GM18861 (cell line): ENCODE data around the gene TRDMT1.

ENCODE experiments used
- ATAC-seq: cut with Tn5 transposase; IDR thresholded peaks from one replicate; pipeline ENCODE4 v1.9.1; 2021; ENCODE audit not compliant: unreplicated experiment

The TRDMT1 gene

DNA sequence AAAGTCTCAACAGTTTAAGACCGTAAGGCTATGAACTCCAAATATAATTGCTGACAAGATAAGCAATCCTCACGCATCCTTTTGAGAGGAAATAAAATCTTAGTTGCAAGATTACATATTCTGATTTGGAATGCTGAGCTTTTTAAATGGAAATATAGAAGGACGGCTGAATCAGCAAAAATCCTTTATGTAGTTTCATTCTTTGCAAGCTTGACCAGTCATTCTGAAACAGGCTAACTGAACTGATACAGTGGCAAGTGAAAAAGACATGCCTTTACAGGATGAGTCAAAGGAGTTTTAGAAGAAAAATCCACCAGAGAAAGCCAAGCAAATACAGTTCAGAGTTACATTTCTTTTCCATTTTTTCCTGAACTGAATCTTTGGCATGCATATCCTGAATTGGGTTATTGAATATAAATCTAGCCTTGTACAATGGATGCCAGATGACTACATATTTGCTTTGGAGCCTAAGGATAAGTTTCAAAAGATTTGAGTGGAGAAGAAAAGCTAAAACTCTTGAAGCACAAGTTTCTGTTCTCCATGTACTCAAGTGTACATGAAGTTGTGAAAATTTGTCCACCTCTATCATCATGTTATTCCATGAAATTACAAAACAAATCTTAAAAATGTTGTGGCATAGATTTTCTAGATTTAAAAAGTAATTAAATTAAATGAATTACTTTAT is 30.9 kb upstream of the TRDMT1 start:
- no peak for ATAC-seq

DNA sequence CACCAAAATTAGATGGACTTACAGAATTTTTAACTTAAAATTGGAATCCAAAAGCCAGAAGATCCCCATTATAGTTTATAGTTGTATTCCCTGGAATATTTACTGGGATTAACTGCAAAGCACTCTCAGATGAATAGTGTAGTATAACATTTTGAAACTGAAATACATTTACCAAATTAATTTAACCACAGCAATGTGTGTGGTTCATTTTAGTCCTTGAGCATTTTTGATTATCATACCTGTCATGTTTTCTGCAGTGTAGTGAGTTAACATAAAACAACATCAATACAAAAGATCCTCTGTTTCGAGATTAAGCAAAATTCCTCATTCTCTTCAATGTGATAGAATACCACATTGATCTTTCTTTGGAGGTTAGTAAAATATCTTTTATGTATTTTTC is 30.3 kb upstream of the TRDMT1 start:
- ATAC-seq = no peak

DNA sequence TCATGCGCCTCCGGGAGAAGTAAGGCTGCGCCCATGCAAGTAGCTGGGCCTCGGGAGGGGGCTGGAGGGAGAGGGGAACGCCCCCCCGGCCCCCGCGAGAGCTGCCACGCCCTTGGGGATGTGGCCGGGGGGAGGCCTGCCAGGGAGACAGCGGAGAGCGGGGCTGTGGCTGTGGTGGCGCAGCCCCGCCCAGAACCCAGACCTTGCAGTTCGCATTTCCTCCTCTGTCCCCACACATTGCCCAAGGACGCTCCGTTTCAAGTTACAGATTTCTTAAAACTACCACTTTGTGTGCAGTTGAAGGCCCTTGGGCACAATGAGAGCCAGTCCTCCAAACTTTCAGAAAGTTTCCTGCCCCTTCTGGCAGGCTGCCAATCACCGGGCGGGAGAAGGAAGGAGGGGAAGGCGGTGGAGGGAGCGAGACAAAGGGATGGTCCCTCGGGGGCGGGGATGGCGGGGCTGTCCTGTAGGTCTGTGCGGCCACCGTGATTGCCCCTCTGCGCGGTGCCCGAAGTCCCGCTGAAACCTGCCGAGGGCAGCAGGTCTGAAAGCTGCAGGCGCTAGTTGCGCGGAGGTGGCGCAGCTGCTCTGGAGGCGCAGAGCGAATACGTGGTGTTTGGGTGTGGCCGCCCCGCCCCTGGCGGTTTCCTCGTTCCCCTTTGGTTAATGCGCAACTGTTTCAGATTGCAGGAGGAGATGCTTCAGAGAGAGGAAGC is 28.7 kb upstream of the TRDMT1 start:
- ATAC-seq = peak; percentile 40

DNA sequence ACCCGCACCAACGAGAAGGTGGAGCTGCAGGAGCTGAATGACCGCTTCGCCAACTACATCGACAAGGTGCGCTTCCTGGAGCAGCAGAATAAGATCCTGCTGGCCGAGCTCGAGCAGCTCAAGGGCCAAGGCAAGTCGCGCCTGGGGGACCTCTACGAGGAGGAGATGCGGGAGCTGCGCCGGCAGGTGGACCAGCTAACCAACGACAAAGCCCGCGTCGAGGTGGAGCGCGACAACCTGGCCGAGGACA is 28.2 kb upstream of the TRDMT1 start:
- no peak for ATAC-seq

DNA sequence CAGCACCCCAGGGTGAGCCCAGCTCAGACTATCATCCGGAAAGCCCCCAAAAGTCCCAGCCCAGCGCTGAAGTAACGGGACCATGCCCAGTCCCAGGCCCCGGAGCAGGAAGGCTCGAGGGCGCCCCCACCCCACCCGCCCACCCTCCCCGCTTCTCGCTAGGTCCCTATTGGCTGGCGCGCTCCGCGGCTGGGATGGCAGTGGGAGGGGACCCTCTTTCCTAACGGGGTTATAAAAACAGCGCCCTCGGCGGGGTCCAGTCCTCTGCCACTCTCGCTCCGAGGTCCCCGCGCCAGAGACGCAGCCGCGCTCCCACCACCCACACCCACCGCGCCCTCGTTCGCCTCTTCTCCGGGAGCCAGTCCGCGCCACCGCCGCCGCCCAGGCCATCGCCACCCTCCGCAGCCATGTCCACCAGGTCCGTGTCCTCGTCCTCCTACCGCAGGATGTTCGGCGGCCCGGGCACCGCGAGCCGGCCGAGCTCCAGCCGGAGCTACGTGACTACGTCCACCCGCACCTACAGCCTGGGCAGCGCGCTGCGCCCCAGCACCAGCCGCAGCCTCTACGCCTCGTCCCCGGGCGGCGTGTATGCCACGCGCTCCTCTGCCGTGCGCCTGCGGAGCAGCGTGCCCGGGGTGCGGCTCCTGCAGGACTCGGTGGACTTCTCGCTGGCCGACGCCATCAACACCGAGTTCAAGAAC is 27.7 kb upstream of the TRDMT1 start:
- peak; percentile 26 for ATAC-seq

DNA sequence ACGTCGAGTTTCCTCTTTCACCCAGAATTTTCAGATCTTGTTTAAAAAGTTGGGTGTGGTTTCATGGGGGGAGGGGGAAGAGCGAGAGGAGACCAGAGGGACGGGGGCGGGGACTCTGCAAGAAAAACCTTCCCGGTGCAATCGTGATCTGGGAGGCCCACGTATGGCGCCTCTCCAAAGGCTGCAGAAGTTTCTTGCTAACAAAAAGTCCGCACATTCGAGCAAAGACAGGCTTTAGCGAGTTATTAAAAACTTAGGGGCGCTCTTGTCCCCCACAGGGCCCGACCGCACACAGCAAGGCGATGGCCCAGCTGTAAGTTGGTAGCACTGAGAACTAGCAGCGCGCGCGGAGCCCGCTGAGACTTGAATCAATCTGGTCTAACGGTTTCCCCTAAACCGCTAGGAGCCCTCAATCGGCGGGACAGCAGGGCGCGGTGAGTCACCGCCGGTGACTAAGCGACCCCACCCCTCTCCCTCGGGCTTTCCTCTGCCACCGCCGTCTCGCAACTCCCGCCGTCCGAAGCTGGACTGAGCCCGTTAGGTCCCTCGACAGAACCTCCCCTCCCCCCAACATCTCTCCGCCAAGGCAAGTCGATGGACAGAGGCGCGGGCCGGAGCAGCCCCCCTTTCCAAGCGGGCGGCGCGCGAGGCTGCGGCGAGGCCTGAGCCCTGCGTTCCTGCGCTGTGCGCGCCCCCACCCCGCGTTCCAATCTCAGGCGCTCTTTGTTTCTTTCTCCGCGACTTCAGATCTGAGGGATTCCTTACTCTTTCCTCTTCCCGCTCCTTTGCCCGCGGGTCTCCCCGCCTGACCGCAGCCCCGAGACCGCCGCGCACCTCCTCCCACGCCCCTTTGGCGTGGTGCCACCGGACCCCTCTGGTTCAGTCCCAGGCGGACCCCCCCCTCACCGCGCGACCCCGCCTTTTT is 26.9 kb upstream of the TRDMT1 start, which contains the start of gene VIM:
Gene VIM, plus strand, starts transcription at position 151 of the 925 bp plus-strand sequence. CDS start 1,182 bp downstream, outside the sequence.
- ATAC-seq = peak; percentile 34

DNA sequence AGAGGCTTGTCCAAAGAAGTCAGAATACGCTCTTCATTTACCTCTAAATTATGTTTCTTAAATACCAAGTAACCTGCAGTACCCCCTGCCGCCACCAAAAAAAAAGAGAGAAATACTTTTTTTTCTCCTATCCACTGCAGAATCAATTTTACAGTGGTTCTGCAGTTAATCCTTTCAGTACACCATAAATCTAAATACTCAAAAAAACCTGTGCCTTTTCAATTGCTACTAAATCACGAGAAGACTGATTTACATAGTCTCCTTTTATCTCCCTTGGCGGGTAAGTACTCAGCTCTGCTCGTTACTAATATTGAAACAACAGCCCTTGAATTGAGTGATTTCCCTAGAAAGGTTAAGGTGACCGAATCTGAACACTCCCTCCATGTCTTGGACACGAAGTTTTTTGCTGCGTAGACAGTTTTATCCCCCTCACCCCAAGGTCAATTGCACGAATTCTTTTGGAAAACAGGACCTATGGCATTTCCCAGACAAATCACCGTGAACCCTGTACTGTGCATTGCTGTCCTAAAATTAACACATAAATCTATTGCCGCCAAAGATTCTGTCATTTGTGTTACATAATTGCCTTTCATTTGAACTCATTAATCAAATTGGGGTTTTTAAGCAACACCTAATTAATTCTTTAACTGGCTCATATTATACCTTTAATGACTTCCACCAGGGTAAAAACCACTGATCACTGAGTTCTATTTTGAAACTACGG is 26.1 kb upstream of the TRDMT1 start:
- ATAC-seq = peak; percentile 28

DNA sequence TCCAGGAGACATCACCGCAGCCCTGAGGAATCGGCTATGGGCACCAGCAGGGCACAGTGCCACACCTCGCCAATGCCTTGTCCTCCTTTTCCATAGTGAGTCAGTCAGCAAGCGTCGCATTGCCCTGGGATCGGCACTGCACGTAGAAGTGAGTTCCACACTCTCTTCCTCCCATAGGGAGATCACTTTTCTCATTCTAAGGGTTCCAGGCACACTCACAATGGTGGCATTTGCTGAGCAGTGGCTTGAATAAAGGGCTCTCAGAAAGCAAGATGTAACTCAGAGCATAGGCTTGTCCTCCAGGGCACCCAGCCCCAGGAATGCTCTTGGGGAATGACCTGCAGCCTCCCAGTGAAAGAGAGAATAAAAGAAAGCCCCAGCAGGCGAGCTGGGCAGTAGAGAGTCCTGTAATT is 25.4 kb upstream of the TRDMT1 start:
- ATAC-seq = no peak

DNA sequence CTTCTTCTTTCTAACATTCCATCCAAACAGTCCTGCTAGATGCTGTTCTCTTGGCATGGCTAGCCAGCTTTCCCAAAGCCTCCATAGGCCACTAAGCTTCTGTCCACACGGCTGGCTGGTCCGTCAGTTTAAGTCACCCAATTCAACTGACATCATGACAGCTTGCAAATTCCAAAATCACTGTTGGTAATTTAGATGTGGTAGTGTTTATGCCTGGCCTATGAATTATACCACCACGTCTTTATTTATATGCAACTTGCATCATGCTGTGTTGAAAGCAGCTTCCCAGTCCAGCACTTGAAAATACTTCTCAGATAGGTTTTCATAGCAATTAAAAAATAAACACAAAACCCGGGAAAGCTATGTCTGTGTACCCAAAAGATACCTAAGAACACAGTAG is 24.3 kb upstream of the TRDMT1 start:
- no peak for ATAC-seq

DNA sequence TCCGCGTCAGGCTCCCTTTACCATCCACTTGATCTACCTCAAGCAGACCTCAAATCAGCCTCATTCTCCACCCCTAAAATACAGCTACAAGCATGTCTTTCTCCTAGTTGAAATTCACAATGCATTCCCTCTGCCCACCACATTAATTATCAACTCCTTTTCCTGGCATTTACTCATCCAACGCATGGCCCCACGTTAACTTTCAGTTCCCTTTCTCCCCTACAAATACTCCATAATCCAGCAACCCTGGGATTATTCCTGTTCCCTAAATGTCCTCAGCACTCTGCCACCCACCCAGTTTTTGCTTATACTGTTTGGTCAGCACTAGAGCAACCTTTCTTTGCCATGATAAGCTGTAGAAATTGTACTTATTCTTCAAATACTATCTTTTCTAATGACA is 20.9 kb upstream of the TRDMT1 start:
- no peak for ATAC-seq

DNA sequence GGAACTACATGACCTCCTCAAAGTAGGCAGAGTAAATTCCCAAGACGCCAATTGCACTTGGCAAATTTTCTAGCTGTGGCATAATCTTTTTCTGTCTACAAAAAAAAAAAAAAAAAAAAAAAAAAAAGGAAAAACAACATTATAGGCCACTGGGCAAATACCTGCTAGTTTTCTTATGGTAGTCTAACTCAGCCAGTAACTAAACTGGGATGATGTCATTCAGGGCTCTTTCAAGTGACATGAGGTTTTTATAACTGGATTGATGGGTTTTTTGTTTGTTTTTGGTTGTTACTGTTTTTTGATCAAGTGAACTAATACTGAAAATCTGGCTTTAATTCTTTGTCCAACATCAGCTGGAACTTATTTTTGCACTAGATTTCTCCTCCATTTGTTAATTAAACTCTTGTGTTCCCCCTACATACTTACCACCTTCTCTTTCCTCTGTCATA is 19.2 kb upstream of the TRDMT1 start:
- ATAC-seq = no peak

DNA sequence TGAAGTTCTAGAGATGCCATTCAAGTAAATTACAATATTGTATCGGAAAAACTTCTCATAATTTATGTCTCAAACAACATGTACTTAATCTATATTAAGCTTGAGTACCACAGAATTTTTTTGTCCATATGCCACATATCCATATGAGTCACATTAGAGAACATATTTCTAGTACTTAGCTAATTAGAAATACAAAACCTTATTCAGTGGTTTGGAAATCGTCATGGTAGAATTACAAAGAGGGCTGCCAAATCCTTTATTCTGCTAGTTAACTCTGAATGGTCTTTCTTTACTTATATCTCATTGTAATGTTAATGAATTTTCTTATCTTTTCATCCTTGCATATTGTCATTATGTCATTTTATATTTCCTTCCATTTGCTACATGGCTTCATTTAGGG is 17.6 kb upstream of the TRDMT1 start:
- no peak for ATAC-seq

DNA sequence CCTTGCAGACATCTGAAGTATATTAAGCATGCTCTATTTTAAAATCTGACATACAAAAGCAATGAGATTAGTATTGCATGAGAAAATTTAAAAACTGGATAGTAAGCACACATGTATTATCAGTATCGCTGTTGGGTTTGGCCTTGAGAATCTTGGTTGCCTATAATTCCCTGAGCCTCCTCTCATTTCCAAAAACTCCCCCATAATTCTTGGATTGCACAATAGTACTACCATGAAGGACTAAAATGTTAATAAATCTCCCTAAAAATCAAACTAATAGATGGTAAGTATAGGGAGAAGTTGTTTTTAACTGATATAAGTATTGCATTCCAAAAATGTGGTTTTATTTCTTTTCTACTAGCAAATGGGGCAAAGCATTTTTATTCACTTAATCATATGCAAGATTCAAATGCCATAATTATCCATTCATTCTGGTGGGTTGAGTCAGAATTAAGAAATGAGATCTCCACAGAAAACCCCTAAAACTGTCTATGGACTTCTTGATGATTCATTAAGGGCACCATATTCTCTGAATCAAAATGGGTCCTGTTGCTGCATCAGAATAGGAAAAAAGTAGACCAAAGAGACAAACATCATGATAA is 16.3 kb upstream of the TRDMT1 start:
- ATAC-seq = no peak

DNA sequence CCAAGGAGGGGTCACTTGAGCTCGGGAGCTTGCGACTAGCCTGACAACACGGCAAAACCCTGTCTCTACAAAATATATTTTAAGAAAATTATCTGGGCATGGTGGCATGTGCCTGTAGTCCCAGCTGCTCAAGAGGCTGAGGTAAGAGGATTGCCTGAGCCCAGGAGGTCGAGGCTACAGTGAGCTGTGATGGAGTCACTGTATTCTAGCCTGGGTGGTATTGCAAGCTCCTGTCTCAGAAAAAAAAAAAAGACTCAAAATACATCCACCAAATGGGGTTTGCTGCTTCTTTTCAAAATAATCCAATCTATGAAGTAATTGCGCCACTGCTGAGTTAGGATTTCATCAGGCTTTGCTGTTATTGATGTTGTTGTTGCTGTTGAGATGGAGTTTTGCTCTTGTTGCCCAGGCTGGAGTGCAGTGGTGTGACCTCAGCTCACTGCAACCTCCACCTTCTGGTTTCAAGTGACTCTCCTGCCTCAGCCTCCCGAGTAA is 15.5 kb upstream of the TRDMT1 start:
- ATAC-seq = no peak

DNA sequence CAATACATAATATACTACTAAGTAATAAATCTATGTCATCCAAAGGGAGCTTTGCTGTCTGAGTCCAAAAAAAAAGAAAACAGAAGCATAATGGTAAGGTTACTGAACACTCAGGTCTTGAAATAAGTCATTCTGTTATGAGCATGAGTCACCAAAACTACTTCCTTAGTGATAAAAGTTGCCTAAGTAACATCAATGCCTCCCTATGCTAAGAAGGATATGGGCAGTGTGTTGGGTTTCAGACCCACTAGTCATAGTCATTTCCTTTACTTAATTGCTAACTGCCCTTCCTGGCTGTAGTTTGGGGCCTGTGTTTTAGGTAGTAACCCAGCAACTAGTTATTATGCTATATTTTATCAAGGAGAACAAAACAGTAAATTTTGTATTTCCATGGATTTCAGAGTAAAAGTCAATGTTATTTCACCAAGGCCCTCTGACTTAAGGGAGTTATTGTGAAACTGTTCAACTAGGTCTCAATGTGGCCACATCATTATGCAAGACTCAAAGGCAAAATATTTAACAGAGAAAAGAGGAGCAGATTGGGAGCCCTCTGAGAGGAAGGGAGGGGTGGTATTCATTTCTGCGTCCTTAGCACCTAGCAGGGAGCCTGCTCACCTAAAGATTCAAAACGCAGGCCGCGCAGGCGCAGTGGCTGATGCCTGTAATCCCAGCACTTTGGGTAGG is 14.9 kb upstream of the TRDMT1 start:
- ATAC-seq = peak; percentile 100

DNA sequence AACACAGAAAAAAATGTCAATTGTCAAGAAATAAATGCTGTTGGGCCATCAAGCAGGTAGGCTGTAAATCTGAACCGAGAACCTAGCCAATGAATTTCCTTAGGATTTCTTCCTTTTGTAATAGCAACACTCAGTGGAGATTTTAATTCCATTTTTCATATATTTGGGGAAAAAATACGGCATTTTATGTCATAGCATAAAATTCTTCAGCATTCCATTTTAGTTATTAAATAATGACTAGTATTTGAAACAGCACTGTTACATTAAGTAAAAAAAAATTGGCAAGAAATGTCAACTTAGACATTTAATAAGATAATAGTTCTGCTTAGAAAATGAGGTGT is 14.3 kb upstream of the TRDMT1 start:
- no peak for ATAC-seq

DNA sequence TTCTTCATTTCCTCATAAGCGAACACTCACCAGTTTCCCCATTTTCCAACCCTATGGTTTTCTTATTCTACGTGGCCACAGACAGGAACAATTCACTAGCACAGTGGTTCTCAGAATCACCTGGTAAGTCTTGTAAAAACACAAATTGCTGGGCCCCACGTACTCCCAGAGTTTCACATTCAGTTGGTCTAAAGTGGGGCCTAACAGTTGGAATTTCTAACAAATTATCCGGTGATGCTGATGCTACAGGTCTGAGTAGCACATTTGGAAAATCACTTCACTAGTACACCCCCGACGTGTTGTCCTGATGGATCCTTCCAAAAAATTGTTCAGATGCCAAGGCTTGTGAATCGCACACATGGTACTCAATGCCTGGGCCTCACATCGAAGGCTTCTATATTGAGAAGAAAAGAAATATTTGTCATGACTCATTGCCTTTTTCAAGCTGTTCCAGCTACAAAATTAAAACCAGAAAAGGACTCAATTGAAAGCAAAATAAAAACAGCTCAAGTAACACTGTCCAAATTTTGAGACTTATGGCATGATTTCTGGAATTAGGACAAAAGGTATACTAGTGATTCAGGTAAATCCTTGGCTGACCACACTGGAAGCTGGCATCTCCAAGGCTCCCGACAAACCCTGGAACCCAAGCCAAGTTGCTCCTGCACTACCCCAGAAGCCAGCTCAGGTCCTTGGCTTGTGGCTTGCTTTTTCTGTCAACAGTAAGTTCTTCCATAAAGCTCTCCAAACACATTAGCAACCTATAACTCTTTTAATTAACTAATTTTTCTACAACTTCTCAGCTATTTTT is 13.7 kb upstream of the TRDMT1 start:
- ATAC-seq = no peak

DNA sequence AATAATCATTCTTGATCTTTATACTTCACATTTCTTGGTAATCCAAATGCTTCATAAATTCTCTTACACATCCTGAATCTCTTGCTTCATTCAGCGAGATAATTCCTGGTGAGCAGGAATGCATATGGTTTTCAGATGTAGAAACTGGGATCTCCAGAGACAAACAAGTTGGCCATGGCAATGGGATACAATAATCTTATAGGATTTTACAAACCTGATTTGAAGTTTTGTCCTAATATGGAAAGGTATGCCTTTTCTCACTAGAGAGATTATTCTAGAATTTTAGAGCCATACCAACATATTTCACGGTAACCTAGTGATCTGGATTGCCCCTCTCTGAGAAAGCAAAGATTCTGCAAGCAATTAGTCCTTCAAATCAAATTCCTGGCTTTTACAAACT is 13.1 kb upstream of the TRDMT1 start:
- no peak for ATAC-seq
